ENCODE data around the gene USP40.

USP40 gene

DNA sequence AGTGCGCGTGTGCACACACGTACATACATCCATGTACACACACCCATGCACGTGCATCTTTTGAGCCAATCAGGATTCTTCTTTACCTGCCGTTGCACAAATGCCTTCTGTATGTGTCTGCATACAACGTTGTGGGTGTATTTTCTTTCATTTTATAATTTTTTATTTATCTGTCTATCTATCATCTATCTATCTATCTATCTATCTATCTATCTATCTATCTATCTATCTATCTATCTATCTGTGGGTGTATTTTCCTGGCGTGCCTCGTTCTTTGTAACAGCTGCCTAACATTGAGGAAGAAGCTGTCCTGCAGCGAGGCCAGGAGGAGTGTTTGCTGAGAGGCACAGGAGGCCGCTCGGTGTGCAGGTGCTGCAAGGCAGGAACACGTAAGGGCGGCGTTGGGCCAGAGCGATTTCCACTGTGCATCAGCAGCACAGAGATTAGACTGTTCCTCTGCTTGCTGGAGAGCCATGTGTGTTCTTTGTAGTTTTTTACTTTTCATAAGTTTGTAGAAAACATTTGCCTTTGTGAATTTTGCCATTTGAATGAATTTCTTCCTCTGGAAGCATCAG, 127.9 kb downstream of the USP40 start:
- TF ChIP-seq FOXP2 (optimal IDR thresholded peaks at IDR 0.05; ENCODE audit: borderline replicate concordance, extremely low read depth, extremely low read length, insufficient read depth): no peak
- TF ChIP-seq SIN3A (IDR thresholded peaks at IDR 0.05; ENCODE audit: borderline replicate concordance, insufficient read depth, low read length): no peak
- TF ChIP-seq REST (IDR thresholded peaks at IDR 0.05; ENCODE audit: insufficient read depth in 1 of 2, low read depth in 2 of 2, low read length in 2 of 2): no peak
- TF ChIP-seq TAF1 (IDR thresholded peaks at IDR 0.05; ENCODE audit: borderline replicate concordance, insufficient read depth, low read length): no peak
- TF ChIP-seq POLR2AphosphoS5 (IDR thresholded peaks at IDR 0.05; ENCODE audit: low read depth, low read length): no peak

GRCh38 chr2:233437439-233437955, 129.1 kb downstream of the USP40 start:
- TF ChIP-seq SIN3A (IDR thresholded peaks at IDR 0.05; ENCODE audit: borderline replicate concordance, insufficient read depth, low read length): no peak
- no peak for TF ChIP-seq POLR2AphosphoS5 (IDR thresholded peaks at IDR 0.05; ENCODE audit: low read depth, low read length)
- TF ChIP-seq FOXP2 (optimal IDR thresholded peaks at IDR 0.05; ENCODE audit: borderline replicate concordance, extremely low read depth, extremely low read length, insufficient read depth): no peak
- no peak for TF ChIP-seq REST (IDR thresholded peaks at IDR 0.05; ENCODE audit: insufficient read depth in 1 of 2, low read depth in 2 of 2, low read length in 2 of 2)
- no peak for TF ChIP-seq TAF1 (IDR thresholded peaks at IDR 0.05; ENCODE audit: borderline replicate concordance, insufficient read depth, low read length)

DNA sequence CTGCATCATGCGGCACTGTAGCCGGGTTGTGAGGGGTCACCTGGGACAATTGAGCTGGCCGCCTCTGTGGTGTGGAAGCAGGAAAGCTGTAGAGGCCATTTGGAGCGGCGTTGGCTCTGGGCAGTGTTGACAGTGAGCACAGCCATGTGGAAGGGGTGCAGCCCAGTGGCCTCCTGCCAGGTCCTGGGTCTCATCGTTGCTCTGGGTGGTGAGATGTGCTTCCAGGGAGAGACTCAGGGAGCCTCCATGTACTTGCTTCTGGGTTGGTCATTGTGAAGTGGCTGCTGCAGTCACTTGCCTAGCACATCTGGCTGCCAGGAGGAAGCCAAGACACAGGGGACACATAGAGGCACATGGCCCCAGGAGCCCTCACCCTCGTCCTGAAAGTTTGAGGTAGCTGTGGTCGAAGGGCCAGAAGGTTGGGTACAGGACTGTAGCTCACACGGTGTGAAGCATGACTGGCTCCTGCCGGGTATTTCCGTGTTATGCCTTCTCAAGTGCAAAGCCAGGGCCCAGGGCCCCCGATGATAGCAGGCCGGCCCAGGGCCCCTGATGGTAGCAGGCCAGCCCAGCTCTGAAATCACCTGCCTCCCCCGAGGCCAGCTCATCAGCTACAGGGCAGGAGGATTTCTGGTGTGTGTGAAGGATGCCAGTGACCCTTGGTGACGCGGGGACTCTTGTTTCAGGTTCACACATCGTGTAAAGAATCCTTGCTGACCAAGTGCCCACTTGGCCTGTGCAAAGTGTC, 129.7 kb downstream of the USP40 start:
- TF ChIP-seq FOXP2 (optimal IDR thresholded peaks at IDR 0.05; ENCODE audit: borderline replicate concordance, extremely low read depth, extremely low read length, insufficient read depth): no peak
- TF ChIP-seq TAF1 (IDR thresholded peaks at IDR 0.05; ENCODE audit: borderline replicate concordance, insufficient read depth, low read length): no peak
- TF ChIP-seq REST (IDR thresholded peaks at IDR 0.05; ENCODE audit: insufficient read depth in 1 of 2, low read depth in 2 of 2, low read length in 2 of 2): no peak
- no peak for TF ChIP-seq POLR2AphosphoS5 (IDR thresholded peaks at IDR 0.05; ENCODE audit: low read depth, low read length)
- no peak for TF ChIP-seq SIN3A (IDR thresholded peaks at IDR 0.05; ENCODE audit: borderline replicate concordance, insufficient read depth, low read length)

GRCh38 chr2:233436191-233436581, 130.4 kb downstream of the USP40 start:
- no peak for TF ChIP-seq FOXP2 (optimal IDR thresholded peaks at IDR 0.05; ENCODE audit: borderline replicate concordance, extremely low read depth, extremely low read length, insufficient read depth)
- no peak for TF ChIP-seq TAF1 (IDR thresholded peaks at IDR 0.05; ENCODE audit: borderline replicate concordance, insufficient read depth, low read length)
- no peak for TF ChIP-seq SIN3A (IDR thresholded peaks at IDR 0.05; ENCODE audit: borderline replicate concordance, insufficient read depth, low read length)
- no peak for TF ChIP-seq POLR2AphosphoS5 (IDR thresholded peaks at IDR 0.05; ENCODE audit: low read depth, low read length)
- TF ChIP-seq REST (IDR thresholded peaks at IDR 0.05; ENCODE audit: insufficient read depth in 1 of 2, low read depth in 2 of 2, low read length in 2 of 2): no peak

All from PFSK-1 (cell line).